HG02678 (cell line): ENCODE data around the gene TUSC1.
"Not testable (repeated sequence)": the region's sequence is repeated elsewhere in the genome, so short reads cannot be mapped to it uniquely, and the experiment has no call there.

ENCODE experiments used
- ATAC-seq: cut with Tn5 transposase; IDR thresholded peaks from one replicate; pipeline ENCODE4 v1.9.1; 2021; ENCODE audit warnings: mild to moderate bottlenecking, moderate library complexity; ENCODE audit not compliant: unreplicated experiment

The TUSC1 gene

DNA sequence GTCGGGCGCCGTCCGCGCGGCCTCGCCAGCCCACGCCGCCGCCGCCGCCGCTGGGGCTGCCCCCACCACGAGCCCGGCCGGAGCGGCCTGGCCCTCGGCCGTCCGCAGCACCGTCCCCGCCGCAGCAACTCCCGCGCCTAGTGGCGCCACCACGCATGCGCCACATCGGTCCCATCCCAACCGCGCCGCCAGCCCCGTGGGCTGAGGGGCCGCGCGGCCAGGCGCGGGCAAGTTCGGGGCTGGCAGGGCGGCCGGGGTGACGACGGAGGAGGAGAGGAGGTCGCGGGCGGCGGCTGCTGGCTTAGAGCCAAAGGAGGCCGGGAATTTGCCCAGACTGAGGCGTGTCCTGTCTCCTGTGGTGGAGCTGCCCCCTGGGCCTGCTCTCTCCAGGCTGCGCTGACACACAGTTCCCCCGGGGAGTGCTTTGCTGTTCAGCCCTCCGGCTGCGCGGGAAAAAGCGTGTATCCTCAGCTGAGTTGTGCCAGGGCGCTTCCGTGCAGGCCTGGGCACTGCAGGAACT is at the start of gene TUSC1:
TSS of gene TUSC1 (minus strand) at position 298 of the 520 bp plus-strand sequence. CDS start at position 166, 132 bp downstream.
- ATAC-seq = peak; percentile 62

DNA sequence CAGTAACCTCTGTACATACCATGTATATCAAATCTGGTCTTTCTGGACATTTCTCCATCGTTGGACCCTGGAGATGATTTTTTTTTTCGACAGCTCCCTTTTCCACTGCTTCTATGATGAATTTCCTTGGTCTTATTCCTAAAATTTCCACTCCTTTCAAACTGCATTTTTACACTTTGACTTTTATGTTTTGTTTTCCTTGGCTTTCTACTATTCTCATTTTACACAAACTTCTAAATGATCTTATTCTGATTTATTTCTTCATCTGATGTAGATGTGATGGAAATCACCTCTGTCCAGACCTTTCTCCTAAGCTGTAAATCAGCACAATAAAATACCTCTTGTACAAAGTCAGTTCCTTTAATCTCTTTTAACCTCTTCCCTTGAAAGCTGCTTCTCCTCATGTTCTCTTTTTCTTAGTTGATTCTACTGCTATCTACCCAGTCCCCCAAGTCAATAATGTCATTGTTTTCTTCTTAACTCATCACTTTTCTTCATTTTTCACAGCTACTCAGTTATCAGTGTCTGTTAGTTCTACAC is 48.7 kb upstream of the TUSC1 start:
- ATAC-seq = no peak

GRCh38 chr9:25724424-25724823 is 46.2 kb upstream of the TUSC1 start:
- no peak for ATAC-seq

GRCh38 chr9:25716220-25716872 is 38.1 kb upstream of the TUSC1 start:
- no peak for ATAC-seq

DNA sequence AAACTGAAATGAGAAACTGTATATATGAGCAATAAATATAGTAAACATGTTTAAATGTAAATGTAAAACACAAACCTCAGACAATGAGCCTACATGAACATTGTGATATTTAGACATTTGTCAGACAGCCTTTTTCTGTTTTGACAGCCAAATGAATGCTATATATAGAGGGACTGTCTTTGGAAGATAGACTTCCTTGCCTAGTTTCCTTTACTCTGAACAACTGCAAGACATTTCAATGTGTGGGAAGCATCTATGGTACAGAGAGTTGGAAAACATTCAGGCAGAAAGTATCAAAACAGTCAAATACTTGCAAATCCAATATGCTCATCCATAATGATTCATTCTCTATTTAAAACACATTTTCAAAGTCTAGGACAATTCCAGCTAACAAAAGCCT is 31.7 kb upstream of the TUSC1 start:
- ATAC-seq = no peak

- ATAC-seq = no peak
These were observed 26.6 kb upstream of the TUSC1 start for GRCh38 chr9:25704800-25705199.

DNA sequence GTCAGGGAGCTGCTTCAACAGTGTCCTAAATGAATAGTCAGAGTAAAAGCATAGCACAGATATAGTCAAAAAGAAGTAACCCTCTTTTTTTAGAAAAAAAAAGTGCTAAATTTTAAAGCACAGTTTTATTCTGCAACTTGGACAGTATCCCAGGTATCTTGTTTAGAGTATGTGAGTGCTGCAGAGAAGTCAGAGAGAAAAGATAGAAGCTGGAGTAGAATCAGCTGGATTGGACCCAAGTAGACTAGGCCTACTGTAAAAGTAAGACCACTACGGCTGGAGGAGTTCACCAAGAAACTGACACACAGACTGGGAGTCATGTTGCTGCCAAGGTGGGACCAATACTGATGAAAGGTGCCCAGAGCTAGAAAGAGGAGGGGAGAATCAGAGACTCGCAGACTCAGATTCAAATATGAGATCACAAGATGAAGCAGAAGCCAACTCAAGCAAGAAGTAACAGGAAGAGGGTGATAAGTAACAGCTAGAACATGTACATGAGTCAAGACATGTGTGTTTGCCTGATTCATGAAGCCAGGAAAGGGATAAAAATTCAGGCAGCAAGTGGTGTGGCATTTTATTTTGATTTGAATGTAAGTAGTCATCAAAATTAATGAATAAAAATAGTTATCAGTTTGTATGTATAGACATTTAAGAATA is 25.6 kb upstream of the TUSC1 start:
- no peak for ATAC-seq

DNA sequence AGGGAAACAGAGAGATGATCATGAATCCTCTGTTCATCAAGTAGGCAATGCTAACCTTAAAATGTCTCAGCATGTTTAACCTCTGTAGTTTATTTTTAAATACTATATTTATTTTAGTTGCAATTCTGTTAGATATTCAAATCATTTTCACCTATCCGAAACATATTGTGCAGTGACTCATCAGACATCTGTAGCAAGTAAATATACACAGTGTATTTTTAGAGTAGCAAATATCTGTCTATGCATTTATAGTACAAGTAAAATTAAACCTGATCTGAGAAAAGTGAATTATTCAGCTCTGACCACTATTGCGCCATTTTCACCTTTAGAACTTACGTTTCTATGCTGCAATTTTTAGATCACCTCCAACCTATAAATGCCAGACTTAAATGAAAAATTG is 24.3 kb upstream of the TUSC1 start:
- ATAC-seq = no peak

DNA sequence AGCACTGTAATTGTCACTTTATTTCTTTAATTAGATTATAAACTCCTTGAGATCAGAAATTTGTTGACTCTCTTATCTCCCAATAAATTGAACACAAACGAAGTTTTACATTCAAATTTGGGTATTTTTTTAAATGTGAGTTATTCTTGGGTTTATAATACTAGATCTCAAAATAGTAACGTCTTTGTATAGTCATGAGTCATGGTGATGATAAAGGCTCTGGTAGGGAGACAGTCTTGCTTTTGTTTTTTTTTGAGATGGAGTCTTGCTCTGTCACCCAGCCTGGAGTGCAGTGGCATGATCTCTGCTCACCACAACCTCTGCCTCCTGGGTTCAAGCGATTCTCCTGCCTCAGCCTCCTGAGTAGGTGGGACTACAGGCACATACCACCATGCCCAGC is 22.7 kb upstream of the TUSC1 start:
- ATAC-seq = not testable (repeated sequence)

DNA sequence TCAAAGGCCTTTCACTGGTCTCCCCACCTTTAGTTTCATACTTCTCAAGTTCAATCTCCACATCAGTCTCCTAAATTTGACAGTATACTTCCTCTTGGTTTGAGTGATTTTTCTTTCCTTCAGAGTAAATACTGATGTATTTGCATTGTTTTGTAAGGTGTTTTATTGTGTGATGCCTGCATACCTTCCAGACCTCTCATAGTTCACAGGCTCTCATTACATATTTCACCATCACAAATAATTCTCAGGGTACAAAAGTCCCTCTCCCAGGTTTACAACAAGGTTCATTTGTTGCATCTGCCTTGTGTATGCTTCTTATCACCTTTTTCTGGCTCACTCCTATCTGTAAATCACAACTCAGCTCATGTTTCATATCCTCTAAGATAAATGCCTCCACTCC is 22.2 kb upstream of the TUSC1 start:
- no peak for ATAC-seq

- ATAC-seq = no peak
These were observed 13.5 kb upstream of the TUSC1 start for GRCh38 chr9:25691786-25692185.

DNA sequence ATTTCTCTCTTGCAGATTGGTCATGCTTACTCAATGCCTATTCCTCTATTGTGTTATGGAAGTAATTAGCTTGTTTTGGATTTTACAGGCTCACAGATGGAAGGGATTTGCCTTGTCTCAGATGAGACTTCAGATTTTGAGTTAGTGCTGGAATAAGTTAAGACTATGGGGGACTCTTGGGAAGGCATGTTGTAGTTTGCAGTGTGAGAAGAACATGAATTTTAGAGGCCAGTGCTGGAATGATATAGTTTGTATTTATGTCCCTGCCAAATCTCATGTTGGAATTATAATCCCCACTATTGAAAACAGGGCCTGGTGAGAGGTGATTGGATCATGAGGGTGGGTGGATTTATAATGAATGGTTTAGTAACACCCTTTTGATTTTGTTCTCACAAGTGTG is 6.1 kb upstream of the TUSC1 start:
- no peak for ATAC-seq

DNA sequence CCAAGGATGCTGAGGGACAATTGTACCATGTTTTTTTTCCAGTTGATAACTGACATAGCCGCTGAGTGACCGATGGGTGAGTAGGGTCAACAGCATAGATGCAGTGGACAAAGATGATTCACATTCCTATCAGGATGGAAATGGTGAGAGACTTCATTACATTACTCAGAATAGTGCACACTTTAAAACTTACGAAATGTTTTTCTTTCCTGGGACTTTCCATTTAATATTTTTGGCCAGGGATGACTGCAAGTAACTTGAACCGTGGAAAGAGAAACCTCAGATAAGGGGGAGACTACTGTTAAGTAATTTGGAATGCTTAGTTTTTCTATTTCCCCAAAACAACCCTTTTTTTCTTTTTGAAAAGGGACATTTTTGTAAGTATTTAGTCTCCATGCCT is 3.0 kb upstream of the TUSC1 start:
- ATAC-seq = no peak

- no peak for ATAC-seq
These were observed 659 bp upstream of the TUSC1 start for GRCh38 chr9:25678846-25679360.

DNA sequence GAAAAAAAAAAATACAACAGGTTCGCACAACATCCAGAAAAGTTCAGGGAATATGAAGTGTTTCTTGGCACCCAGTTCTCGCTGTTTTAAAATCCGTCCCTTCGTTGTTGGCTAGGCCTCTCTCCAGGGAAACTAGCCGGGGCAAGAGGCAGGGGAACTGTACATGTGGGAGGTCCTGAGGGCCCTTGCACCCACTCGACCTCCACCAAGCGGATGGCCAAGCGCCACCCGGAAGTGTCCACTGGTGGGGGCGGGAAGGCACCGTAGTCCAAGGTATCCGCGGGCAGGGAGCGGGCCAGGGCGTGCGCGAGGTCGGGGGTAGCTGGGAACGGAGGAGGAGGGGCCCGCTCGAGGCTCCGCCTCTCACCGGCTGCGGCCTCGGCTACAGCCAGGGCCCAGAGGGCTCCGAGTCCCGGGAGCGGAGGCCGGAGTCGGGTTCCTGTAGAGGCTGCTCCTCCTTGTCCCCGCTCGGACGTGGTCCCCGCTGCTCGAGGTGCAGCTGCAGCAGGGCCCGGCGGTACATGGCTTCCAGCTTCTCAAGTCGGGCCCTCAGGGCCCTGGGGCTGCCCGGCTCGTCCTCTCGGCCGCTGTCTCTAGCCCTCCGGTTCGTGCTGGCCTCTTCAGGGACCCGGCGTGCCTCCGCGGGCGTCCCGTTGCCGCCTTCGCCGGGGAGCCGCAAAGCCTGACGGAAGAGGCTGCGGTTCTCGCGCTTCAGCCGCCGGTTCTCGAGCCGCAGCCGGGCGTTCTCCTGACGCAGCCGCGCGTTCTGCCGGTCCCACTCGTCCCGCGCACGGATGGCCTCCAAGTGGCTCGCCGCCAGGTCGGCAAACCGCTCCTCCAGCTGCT is 720 bp downstream of the TUSC1 start:
- ATAC-seq = peak; percentile 40

GRCh38 chr9:25675858-25676257 is 2.4 kb downstream of the TUSC1 start:
- not testable (repeated sequence) for ATAC-seq

DNA sequence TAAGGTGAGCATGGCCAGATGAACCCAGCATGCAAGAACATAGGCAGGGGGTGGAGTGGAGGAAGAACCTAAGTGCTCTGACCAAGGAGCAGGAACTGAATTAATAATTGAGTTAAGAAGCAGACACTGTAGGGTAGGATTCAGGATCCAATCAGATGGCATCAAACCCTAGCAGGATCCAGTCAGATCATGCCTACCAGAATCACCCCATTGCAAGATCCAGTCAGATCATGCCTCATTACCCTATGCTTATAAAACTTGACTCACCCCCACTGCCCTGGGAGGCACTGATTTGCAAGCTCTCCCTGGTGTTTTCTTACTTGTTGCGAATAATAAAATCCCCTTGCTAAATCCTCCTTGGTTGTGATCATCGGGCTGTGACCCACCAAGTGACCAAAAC is 19.7 kb downstream of the TUSC1 start:
- ATAC-seq = no peak

DNA sequence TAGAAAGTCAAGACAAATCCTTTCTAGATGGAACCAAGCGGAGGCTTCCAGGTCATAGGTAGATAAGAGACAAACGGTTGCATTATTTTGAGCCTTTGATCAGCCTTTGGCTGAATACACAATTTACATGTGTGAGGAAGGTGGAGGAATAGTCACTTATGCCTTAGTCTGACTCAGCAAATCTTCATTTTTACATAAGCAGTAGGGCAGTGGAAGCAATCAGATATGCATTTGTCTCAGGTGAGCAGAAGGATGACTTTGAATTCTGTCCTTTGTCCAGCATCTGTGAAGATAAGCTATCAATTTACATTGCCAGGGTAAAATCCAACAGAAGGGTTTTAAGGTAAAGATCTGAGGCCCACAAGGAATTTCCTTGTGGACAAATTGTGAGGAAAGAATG is 23.8 kb downstream of the TUSC1 start:
- ATAC-seq = no peak

DNA sequence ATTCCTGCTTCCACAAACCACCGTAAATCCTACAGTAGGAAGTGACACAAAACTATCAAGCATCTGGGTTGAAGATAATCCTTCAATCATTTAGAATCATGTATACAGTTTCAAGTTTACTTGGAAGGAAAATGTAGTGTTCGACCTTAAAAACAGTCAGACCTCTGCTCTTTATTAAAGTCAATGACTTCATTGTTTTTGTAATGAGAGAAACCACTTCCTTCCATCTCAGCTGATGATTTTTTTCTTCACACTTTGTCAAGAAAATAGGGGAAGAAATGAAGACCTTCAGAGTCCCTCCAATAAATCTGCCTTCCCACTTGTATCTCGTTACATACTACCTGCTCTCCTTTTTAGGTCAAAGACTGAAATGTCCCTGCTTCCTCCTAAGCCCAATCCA is 30.1 kb downstream of the TUSC1 start:
- ATAC-seq = no peak

DNA sequence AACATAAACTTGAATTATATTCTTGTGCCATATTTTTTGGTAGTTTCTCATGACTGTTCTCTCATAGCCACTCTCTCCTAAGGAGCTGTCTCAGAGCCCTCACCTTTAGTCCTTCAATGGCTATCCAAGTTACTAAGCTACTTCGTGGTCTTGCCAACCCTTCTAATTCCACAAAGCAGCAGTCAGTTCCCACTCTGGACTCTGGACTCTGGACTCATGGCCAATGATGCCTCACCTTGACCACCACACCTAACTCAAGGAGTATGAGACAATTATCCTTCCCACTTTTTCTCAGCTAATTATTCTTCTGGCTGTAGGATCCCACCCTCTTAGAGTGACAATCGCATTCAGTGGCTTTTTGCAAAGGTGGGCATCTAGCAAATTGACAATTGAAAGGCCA is 42.2 kb downstream of the TUSC1 start:
- ATAC-seq = no peak

GRCh38 chr9:25629231-25629630 is 49.0 kb downstream of the TUSC1 start:
- ATAC-seq = no peak
